ENCODE data around the gene SUN1.

DNA sequence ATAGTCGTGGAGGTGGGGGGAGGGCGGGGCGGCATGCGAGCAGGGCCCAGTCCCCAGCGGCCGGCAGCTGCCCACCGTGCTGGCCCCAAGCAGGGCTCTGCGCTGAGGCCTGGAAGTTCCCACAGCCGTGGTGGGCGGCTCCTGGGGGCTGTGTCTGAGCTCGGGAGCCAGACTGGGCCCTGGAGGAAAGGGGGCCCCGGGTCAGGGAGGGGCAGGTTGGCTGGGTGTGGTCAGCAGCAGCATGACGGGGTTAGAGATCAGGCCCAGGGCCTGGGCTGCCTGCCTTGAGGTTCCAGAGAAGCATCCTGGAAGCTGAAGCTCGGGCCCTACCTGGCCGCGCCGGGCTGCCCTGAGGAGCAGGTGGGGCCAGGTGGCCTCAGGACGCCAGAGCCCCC, 66.2 kb downstream of the SUN1 start:
- TF ChIP-seq, protein P1, sequence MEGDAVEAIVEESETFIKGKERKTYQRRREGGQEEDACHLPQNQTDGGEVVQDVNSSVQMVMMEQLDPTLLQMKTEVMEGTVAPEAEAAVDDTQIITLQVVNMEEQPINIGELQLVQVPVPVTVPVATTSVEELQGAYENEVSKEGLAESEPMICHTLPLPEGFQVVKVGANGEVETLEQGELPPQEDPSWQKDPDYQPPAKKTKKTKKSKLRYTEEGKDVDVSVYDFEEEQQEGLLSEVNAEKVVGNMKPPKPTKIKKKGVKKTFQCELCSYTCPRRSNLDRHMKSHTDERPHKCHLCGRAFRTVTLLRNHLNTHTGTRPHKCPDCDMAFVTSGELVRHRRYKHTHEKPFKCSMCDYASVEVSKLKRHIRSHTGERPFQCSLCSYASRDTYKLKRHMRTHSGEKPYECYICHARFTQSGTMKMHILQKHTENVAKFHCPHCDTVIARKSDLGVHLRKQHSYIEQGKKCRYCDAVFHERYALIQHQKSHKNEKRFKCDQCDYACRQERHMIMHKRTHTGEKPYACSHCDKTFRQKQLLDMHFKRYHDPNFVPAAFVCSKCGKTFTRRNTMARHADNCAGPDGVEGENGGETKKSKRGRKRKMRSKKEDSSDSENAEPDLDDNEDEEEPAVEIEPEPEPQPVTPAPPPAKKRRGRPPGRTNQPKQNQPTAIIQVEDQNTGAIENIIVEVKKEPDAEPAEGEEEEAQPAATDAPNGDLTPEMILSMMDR (IDR thresholded peaks at IDR 0.05; ENCODE audit: poor library complexity): no peak
- no peak for TF ChIP-seq EZH2 (IDR thresholded peaks at IDR 0.05; ENCODE audit: borderline replicate concordance)
- no peak for TF ChIP-seq EZH2phosphoT487 (IDR thresholded peaks at IDR 0.05; ENCODE audit: low read depth, severe bottlenecking, unreplicated experiment)
